Chondrocyte (in vitro differentiated cells): ENCODE results near the gene PATZ1. TPM values are rescaled to one million over a fixed set of nuclear protein-coding genes. Genes with fewer than 3 reads are reported as not detected.
"Not testable (repeated sequence)": the region's sequence is repeated elsewhere in the genome, so short reads cannot be mapped to it uniquely, and the experiment has no call there.

ENCODE experiments used
- DNase-seq: peaks from one replicate; pipeline ENCODE4 v3.0.0; 2021; ENCODE audit warnings: mixed read lengths, low spot score
- H3K27ac Mint-ChIP-seq: one replicate; pipeline ENCODE4 v1.8.0; 2021; ENCODE audit warnings: mild to moderate bottlenecking, moderate library complexity, mixed read lengths; ENCODE audit not compliant: unreplicated experiment
- H3K27me3 Mint-ChIP-seq: 2 replicates; pipeline ENCODE4 v1.8.0; 2021; ENCODE audit warnings: low read depth, mixed read lengths
- H3K36me3 Mint-ChIP-seq: 2 replicates; pipeline ENCODE4 v1.8.0; 2021; ENCODE audit warnings: low read depth, mixed read lengths
- H3K4me1 Mint-ChIP-seq: 2 replicates; pipeline ENCODE4 v1.8.0; 2021; ENCODE audit warnings: low read depth, mild to moderate bottlenecking, mixed read lengths
- H3K4me3 Mint-ChIP-seq: one replicate; pipeline ENCODE4 v1.8.0; 2021; ENCODE audit warnings: mild to moderate bottlenecking, moderate library complexity, mixed read lengths; ENCODE audit not compliant: unreplicated experiment
- H3K9me3 Mint-ChIP-seq: 2 replicates; pipeline ENCODE4 v1.8.0; 2021; ENCODE audit warnings: low read depth, mixed read lengths
- CTCF ChIP-seq: fragments of 200-600 bp; sonication (generic); IDR thresholded peaks from 2 replicates; pipeline ENCODE4 v1.5.0; 2021; ENCODE audit warnings: antibody characterized with exemption, mild to moderate bottlenecking, moderate library complexity
- total RNA-seq: library from RNA; stranded (reverse); gene quantifications from 3 replicates; pipeline ENCODE4 v1.2.1, GENCODE V29; 2021

Gene PATZ1
- total RNA-seq, 1 donor from 2014 or later, result 19.9 TPM

DNA sequence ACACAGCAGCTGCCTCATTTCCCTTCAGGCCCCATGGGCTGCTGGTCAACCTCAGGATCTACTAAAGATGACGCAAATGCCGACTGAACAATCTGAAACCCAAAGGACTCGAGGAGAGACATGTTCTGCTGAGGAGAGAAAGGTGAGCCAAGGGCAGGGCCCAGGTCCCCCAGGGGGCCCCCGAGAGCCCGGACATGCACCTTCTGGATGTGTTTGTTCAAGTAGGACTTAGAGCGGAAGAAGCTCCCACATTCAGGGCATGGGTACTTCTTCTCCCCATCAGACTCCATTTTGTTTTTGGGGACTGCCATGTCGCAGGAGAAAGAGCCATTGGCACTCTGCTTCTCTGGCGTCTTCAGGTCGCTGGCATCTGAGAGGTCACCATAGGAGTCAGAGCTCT lies 19.3 kb downstream of the PATZ1 start:
- H3K4me1 Mint-ChIP-seq, result no peaks in the 10 kb centered on the region
- no peaks in the 10 kb centered on the region for H3K27me3 Mint-ChIP-seq
- H3K4me3 Mint-ChIP-seq, result no peak overlapping the region
- peaks cover 30% of the 10 kb centered on the region for H3K36me3 Mint-ChIP-seq
- TF ChIP-seq CTCF, result no peak
- no peak for DNase-seq
- no peak overlapping the region for H3K27ac Mint-ChIP-seq
- H3K9me3 Mint-ChIP-seq, result no peaks in the 10 kb centered on the region

- Mint-ChIP-seq H3K27me3 (no peaks in the 10 kb centered on the region), H3K4me1 (no peaks in the 10 kb centered on the region), H3K4me3 (no peak overlapping the region), H3K9me3 (no peaks in the 10 kb centered on the region), H3K27ac (no peak overlapping the region), H3K36me3 (peaks cover 22% of the 10 kb centered on the region)
- no peak for DNase-seq
- TF ChIP-seq CTCF, result no peak
Observed at GRCh38 chr22:31323578-31324550, 22.3 kb downstream of the PATZ1 start.

DNA sequence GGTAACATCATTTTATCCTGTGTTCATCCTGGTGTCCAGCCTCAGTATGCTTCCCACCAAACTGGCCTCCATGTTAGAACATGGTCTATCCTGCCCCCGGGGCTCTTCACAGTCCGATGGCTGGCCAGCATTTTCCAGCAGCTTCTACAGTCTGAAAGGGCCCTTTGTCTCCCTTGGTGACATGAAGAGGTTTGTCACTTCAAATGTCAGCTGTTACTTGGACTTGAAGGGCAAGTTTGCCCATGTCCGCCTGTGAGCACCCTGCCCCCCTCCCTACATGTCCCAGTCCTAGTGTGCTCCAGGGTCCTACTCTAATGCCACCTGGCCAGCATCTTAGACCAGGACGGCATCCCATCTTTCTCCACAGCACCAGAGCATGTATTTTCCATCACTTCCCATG lies 24.7 kb downstream of the PATZ1 start:
- Mint-ChIP-seq H3K36me3 (peaks cover 11% of the 10 kb centered on the region), H3K4me1 (no peaks in the 10 kb centered on the region), H3K27me3 (no peaks in the 10 kb centered on the region), H3K9me3 (no peaks in the 10 kb centered on the region), H3K4me3 (no peak overlapping the region), H3K27ac (no peak overlapping the region)
- TF ChIP-seq CTCF, result no peak
- DNase-seq, result no peak

GRCh38 chr22:31314220-31314619 lies 31.9 kb downstream of the PATZ1 start:
- peaks cover 10% of the 10 kb centered on the region for H3K9me3 Mint-ChIP-seq
- not testable (repeated sequence) for H3K27ac Mint-ChIP-seq, H3K36me3 Mint-ChIP-seq, DNase-seq, H3K27me3 Mint-ChIP-seq, H3K4me1 Mint-ChIP-seq, H3K4me3 Mint-ChIP-seq

GRCh38 chr22:31313366-31314147 lies 32.6 kb downstream of the PATZ1 start:
- peaks cover 10% of the 10 kb centered on the region for H3K9me3 Mint-ChIP-seq
- peaks cover 7% of the 10 kb centered on the region for H3K4me1 Mint-ChIP-seq
- H3K27me3 Mint-ChIP-seq, result no peaks in the 10 kb centered on the region
- no peak overlapping the region for H3K4me3 Mint-ChIP-seq
- peaks cover 4% of the 10 kb centered on the region for H3K36me3 Mint-ChIP-seq
- no peak overlapping the region for H3K27ac Mint-ChIP-seq
- DNase-seq, result no peak
- peak; percentile 90 for TF ChIP-seq CTCF
